Epithelial cell of esophagus (primary cell): ENCODE results near the gene RRAGD.
A peak's percentile ranks its signal among the peaks of the same experiment; 100 is the strongest.

Source experiments
- DNase-seq: peaks from one replicate; pipeline ENCODE4 v3.0.0; 2010; ENCODE audit warnings: low read depth
- H3K4me3 ChIP-seq: 2 replicates; pipeline ENCODE4 v1.5.1; 2011; ENCODE audit warnings: mild to moderate bottlenecking, low read length, control low read depth
- TF ChIP-seq, protein P1 (sequence below): IDR thresholded peaks from 2 replicates; pipeline ENCODE4 v1.5.1; 2011; ENCODE audit warnings: low read depth, mild to moderate bottlenecking, low read length, control low read depth, inconsistent platforms; ENCODE audit not compliant: insufficient read depth; ENCODE audit errors: missing control alignments

The RRAGD gene

DNA sequence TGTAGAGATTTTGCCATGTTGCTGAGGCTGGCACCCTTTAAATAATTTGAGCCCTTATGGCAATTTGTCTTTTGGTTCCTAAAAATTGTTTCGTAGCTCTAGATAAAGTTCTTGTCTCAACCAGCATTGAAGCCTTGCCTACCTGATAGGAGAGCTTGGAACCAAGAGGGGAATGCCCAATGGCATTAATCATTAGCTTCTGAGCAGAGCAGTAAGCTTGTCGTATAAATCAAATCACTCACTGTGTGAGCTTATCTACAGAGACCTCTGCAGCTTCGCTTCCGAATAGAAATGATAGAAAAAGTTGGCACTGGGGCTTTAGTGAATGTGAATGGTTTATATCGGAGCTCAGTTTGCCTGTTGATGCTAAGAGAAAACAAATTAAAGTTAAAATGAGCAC, 31.6 kb upstream of the RRAGD start:
- TF ChIP-seq, protein P1, sequence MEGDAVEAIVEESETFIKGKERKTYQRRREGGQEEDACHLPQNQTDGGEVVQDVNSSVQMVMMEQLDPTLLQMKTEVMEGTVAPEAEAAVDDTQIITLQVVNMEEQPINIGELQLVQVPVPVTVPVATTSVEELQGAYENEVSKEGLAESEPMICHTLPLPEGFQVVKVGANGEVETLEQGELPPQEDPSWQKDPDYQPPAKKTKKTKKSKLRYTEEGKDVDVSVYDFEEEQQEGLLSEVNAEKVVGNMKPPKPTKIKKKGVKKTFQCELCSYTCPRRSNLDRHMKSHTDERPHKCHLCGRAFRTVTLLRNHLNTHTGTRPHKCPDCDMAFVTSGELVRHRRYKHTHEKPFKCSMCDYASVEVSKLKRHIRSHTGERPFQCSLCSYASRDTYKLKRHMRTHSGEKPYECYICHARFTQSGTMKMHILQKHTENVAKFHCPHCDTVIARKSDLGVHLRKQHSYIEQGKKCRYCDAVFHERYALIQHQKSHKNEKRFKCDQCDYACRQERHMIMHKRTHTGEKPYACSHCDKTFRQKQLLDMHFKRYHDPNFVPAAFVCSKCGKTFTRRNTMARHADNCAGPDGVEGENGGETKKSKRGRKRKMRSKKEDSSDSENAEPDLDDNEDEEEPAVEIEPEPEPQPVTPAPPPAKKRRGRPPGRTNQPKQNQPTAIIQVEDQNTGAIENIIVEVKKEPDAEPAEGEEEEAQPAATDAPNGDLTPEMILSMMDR: no peak
- DNase-seq: no peak

GRCh38 chr6:89440200-89440599, 28.1 kb upstream of the RRAGD start:
- TF ChIP-seq, protein P1: no peak
- no peak for DNase-seq

More for the DNA sequence above, 31.6 kb upstream of the RRAGD start:
- no peak overlapping the region for H3K4me3 ChIP-seq

DNA sequence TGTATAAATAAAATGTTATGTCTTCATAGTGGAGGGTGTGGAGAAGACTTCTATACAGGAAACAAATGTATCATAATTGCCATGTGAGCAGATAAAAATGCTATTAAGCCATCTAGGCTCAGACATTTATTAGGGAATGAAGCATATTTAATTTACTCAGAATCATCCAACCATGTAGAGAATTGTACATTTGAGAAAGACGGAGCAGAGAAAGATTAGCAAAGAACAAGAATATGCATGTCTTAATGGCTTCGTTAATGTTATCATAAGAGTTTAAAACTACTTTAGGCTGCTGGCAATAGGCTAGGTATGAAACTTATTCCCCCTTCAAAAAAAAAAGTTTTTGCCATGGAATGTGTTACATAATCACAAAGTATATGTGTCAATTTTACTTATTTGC, 26.9 kb upstream of the RRAGD start:
- DNase-seq: no peak
- H3K4me3 ChIP-seq: no peak overlapping the region
- TF ChIP-seq, protein P1: no peak

More at GRCh38 chr6:89440200-89440599, 28.1 kb upstream of the RRAGD start:
- no peak overlapping the region for H3K4me3 ChIP-seq

GRCh38 chr6:89438248-89438647, 26.2 kb upstream of the RRAGD start:
- H3K4me3 ChIP-seq: no peak overlapping the region
- TF ChIP-seq, protein P1: no peak

GRCh38 chr6:89436226-89436625, 24.2 kb upstream of the RRAGD start:
- peak; percentile 36 for DNase-seq

More at GRCh38 chr6:89438248-89438647, 26.2 kb upstream of the RRAGD start:
- peak; percentile 9 for DNase-seq

GRCh38 chr6:89434954-89435353, 22.9 kb upstream of the RRAGD start:
- H3K4me3 ChIP-seq: no peak overlapping the region
- no peak for DNase-seq
- TF ChIP-seq, protein P1: no peak

More at GRCh38 chr6:89436226-89436625, 24.2 kb upstream of the RRAGD start:
- TF ChIP-seq, protein P1: no peak
- H3K4me3 ChIP-seq: no peak overlapping the region

- TF ChIP-seq, protein P1: no peak
- peak overlapping the region; percentile 50 for H3K4me3 ChIP-seq
- DNase-seq: no peak
Observed at GRCh38 chr6:89434150-89434499, 22.1 kb upstream of the RRAGD start.
